ENCODE data around the gene ZNF607. TPM values are rescaled to one million over a fixed set of nuclear protein-coding genes. Genes with fewer than 3 reads are reported as not detected.

The ZNF607 gene
- total and polyA plus RNA-seq, 2 donors (not counting 1 experiment from before 2014, with no cell fraction given): 2.5 to 6.9 TPM

DNA sequence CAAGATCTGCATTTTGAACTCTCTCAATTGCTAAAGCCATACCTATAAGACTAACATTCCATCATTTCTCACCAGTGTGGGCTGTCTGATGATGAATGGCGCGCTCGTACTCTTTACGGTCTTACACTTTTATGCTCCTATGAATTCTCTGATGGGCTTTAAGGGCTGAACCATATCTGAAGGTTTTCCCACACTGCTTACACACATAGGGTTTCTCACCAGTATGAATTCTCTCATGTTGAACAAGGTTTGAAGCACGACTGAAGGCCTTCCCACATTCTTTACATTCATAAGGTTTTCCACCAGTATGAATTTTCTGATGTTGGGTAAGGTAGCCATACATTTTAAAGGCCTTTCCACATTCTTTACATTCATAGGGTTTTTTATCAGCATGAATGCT is 18.8 kb upstream of the ZNF607 start:
- TF ChIP-seq, protein P1, sequence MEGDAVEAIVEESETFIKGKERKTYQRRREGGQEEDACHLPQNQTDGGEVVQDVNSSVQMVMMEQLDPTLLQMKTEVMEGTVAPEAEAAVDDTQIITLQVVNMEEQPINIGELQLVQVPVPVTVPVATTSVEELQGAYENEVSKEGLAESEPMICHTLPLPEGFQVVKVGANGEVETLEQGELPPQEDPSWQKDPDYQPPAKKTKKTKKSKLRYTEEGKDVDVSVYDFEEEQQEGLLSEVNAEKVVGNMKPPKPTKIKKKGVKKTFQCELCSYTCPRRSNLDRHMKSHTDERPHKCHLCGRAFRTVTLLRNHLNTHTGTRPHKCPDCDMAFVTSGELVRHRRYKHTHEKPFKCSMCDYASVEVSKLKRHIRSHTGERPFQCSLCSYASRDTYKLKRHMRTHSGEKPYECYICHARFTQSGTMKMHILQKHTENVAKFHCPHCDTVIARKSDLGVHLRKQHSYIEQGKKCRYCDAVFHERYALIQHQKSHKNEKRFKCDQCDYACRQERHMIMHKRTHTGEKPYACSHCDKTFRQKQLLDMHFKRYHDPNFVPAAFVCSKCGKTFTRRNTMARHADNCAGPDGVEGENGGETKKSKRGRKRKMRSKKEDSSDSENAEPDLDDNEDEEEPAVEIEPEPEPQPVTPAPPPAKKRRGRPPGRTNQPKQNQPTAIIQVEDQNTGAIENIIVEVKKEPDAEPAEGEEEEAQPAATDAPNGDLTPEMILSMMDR (conservative IDR thresholded peaks at IDR 0.05 in 1 of 2, IDR thresholded peaks at IDR 0.05 in 1 of 2; ENCODE audit: low read depth in 1 of 2, low read length in 2 of 2): no peak
- no peak for TF ChIP-seq EZH2 (IDR thresholded peaks at IDR 0.05; ENCODE audit: low read length, missing control alignments)
- Histone ChIP-seq H4K20me1 (ENCODE audit: control insufficient read depth, extremely low read depth, insufficient read depth, low read length) (no peaks in the 10 kb centered on the region), H3K9ac (ENCODE audit: insufficient read depth, low read length) (no peak overlapping the region), H3K4me2 (ENCODE audit: extremely low read depth, insufficient read depth, low read length) (no peak overlapping the region), H3K9me3 (ENCODE audit: control insufficient read depth, insufficient read depth, low read depth, low read length) (peaks cover 2% of the 10 kb centered on the region), H3K36me3 (ENCODE audit: control insufficient read depth, insufficient read depth, low read length) (no peaks in the 10 kb centered on the region), H3K79me2 (ENCODE audit: control insufficient read depth, insufficient read depth, low read length) (no peaks in the 10 kb centered on the region), H3K27me3 (ENCODE audit: control insufficient read depth, insufficient read depth, low read length) (no peaks in the 10 kb centered on the region), H2AFZ (ENCODE audit: low read length) (no peak overlapping the region), H3K4me3 (replicated peaks in 1 of 4; ENCODE audit: control extremely low read depth in 1 of 4, insufficient read depth in 1 of 4, low read depth in 3 of 4, low read length in 4 of 4) (no peak overlapping the region), H3K4me1 (ENCODE audit: control insufficient read depth, extremely low read depth, insufficient read depth, low read length) (no peaks in the 10 kb centered on the region), H3K27ac (ENCODE audit: insufficient read depth, low read length) (no peak overlapping the region)
- no peak for DNase-seq (ENCODE audit: low read depth in 2 of 2)

DNA sequence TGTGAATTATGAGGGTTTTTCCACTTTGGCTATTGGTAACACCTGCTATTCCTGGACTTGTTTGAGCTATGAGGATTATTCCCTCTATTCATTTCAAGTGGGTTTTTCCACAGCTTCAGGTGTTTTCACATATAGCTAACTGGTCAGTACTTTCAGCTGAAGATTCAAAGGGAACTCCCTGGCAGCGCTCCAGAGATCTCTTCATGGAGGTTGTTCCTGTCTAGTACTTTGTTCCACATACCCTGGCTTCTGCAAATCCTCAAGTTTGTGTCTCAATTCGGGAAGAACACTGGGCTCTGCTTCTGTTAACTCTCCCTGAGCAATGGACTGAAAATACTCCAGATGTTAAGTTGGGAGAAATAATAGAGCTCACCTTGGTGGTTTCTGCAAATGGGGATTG is 5.6 kb upstream of the ZNF607 start:
- no peaks in the 10 kb centered on the region for H3K4me1 ChIP-seq (ENCODE audit: control insufficient read depth, extremely low read depth, insufficient read depth, low read length)
- no peaks in the 10 kb centered on the region for H3K36me3 ChIP-seq (ENCODE audit: control insufficient read depth, insufficient read depth, low read length)
- no peak for DNase-seq (ENCODE audit: low read depth in 2 of 2)
- H2AFZ ChIP-seq (ENCODE audit: low read length): no peak overlapping the region
- no peak overlapping the region for H3K27ac ChIP-seq (ENCODE audit: insufficient read depth, low read length)
- H3K4me2 ChIP-seq (ENCODE audit: extremely low read depth, insufficient read depth, low read length): no peak overlapping the region
- no peaks in the 10 kb centered on the region for H3K79me2 ChIP-seq (ENCODE audit: control insufficient read depth, insufficient read depth, low read length)
- H3K27me3 ChIP-seq (ENCODE audit: control insufficient read depth, insufficient read depth, low read length): no peaks in the 10 kb centered on the region
- H3K4me3 ChIP-seq (replicated peaks in 1 of 4; ENCODE audit: control extremely low read depth in 1 of 4, insufficient read depth in 1 of 4, low read depth in 3 of 4, low read length in 4 of 4): no peak overlapping the region
- H4K20me1 ChIP-seq (ENCODE audit: control insufficient read depth, extremely low read depth, insufficient read depth, low read length): no peaks in the 10 kb centered on the region
- TF ChIP-seq EZH2 (IDR thresholded peaks at IDR 0.05; ENCODE audit: low read length, missing control alignments): no peak
- TF ChIP-seq, protein P1 (conservative IDR thresholded peaks at IDR 0.05 in 1 of 2, IDR thresholded peaks at IDR 0.05 in 1 of 2; ENCODE audit: low read depth in 1 of 2, low read length in 2 of 2): no peak
- no peaks in the 10 kb centered on the region for H3K9me3 ChIP-seq (ENCODE audit: control insufficient read depth, insufficient read depth, low read depth, low read length)
- no peak overlapping the region for H3K9ac ChIP-seq (ENCODE audit: insufficient read depth, low read length)

DNA sequence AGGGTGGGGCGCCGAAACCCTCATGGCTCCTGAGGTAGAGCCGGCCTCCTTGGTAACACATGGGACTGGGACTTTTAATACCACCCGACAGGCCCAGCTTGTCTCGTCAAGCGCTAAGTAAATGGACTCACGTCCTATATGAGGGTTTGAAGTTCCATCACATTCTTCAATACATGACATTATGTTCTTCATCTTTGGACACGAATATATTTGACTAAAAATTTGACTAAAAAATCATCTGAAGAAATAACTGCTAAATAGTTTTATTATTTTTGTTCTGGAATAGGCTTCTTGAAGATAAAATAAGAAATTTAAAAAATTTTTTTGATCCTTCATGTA is 335 bp upstream of the ZNF607 start:
- Histone ChIP-seq H3K79me2 (ENCODE audit: control insufficient read depth, insufficient read depth, low read length) (peaks cover 5% of the 10 kb centered on the region), H3K27me3 (ENCODE audit: control insufficient read depth, insufficient read depth, low read length) (no peaks in the 10 kb centered on the region), H3K4me3 (replicated peaks in 1 of 4; ENCODE audit: control extremely low read depth in 1 of 4, insufficient read depth in 1 of 4, low read depth in 3 of 4, low read length in 4 of 4) (peak overlapping the region; percentile 90 to 97 (median 94)), H3K9ac (ENCODE audit: insufficient read depth, low read length) (no peak overlapping the region), H3K36me3 (ENCODE audit: control insufficient read depth, insufficient read depth, low read length) (no peaks in the 10 kb centered on the region), H3K4me1 (ENCODE audit: control insufficient read depth, extremely low read depth, insufficient read depth, low read length) (no peaks in the 10 kb centered on the region), H3K27ac (ENCODE audit: insufficient read depth, low read length) (no peak overlapping the region), H2AFZ (ENCODE audit: low read length) (peak overlapping the region; percentile 95), H3K4me2 (ENCODE audit: extremely low read depth, insufficient read depth, low read length) (peak overlapping the region; percentile 80), H3K9me3 (ENCODE audit: control insufficient read depth, insufficient read depth, low read depth, low read length) (no peaks in the 10 kb centered on the region), H4K20me1 (ENCODE audit: control insufficient read depth, extremely low read depth, insufficient read depth, low read length) (no peaks in the 10 kb centered on the region)
- DNase-seq (ENCODE audit: low read depth in 2 of 2): no peak
- TF ChIP-seq, protein P1 (conservative IDR thresholded peaks at IDR 0.05 in 1 of 2, IDR thresholded peaks at IDR 0.05 in 1 of 2; ENCODE audit: low read depth in 1 of 2, low read length in 2 of 2): no peak
- no peak for TF ChIP-seq EZH2 (IDR thresholded peaks at IDR 0.05; ENCODE audit: low read length, missing control alignments)

Measured in fibroblast of lung (primary cell).